A549 (cell line): ENCODE data around the gene SFTPB. TPM values are rescaled to one million over a fixed set of nuclear protein-coding genes. Genes with fewer than 3 reads are reported as not detected.

Experiments
- ATAC-seq, 2 experiments: fragments of 200-7000 bp in 1 of 2; fragments of >200 bp in 1 of 2; cut with Nextera tagmentation in 1 of 2; cut with Tn5 transposase in 1 of 2; 3 replicates each; pipeline versions ENCODE4 v1.8.0 to v1.9.1; 2018 to 2020; ENCODE audit warnings: mild to moderate bottlenecking in 1 of 2, moderate library complexity in 1 of 2
- CTCF ChIA-PET: fragments of 300-600 bp; sonication (Branson Sonifier 250); formaldehyde crosslinking; extraction: SDS; loops from one replicate; lab custom pipeline; 2021; ENCODE audit warnings: antibody characterized with exemption, inconsistent platforms; lab: Yijun Ruan, JAX
- POLR2A ChIA-PET: fragments of 350-600 bp; formaldehyde crosslinking; extraction: SDS; loops from one replicate; lab custom pipeline; 2021; ENCODE audit warnings: antibody characterized with exemption, inconsistent platforms; lab: Yijun Ruan, JAX
- DNase-seq, 2 experiments: peaks; one replicate each; pipeline versions ENCODE4 v3.0.0 to v3.0.0-alpha.2; 2011 to 2016; ENCODE audit warnings: low read depth in 1 of 2, low spot score in 1 of 2
- FAIRE-seq: peaks from 2 replicates; lab custom pipeline; 2011; peaks lifted over from hg19 to GRCh38; lab: Jason Lieb, UNC
- H3K27ac ChIP-seq, 2 experiments: fragments of >200 bp; sonication (Bioruptor Twin); formaldehyde crosslinking; 3 replicates each; pipeline ENCODE4 v1.5.1; 2016 to 2017
- H3K4me1 ChIP-seq: fragments of >200 bp; sonication (Bioruptor Twin); formaldehyde crosslinking; 3 replicates; pipeline ENCODE4 v1.6.1; 2016
- H3K4me2 ChIP-seq: fragments of >200 bp; sonication (Bioruptor Twin); formaldehyde crosslinking; 3 replicates; pipeline ENCODE4 v1.6.1; 2016
- H3K4me3 ChIP-seq: fragments of >200 bp; sonication (Bioruptor Twin); formaldehyde crosslinking; 3 replicates; pipeline ENCODE4 v1.5.1; 2016
- H3K9me3 ChIP-seq: fragments of >200 bp; sonication (Bioruptor Twin); formaldehyde crosslinking; 3 replicates; pipeline ENCODE4 v1.6.1; 2016
- BHLHE40 ChIP-seq: IDR thresholded peaks from 2 replicates; pipeline ENCODE4 v1.6.1; 2012; ENCODE audit warnings: low read depth, low read length, inconsistent platforms
- CBX2 ChIP-seq: fragments of 200-600 bp; sonication (generic); IDR thresholded peaks from 2 replicates; pipeline ENCODE4 v1.6.1; 2016; ENCODE audit warnings: low read depth, mild to moderate bottlenecking, borderline replicate concordance
- CEBPB ChIP-seq, 2 experiments: fragments of >200 bp in 1 of 2; sonication (Bioruptor Twin) in 1 of 2; formaldehyde crosslinking in 1 of 2; IDR thresholded peaks; 2 replicates each; pipeline ENCODE4 v1.6.1; 2012 to 2016
- EHF ChIP-seq: fragments of 250-450 bp; sonication (Bioruptor Pico); IDR thresholded peaks from 2 replicates; pipeline ENCODE4 v1.5.0; 2020; ENCODE audit warnings: mild to moderate bottlenecking
- EHMT2 ChIP-seq: fragments of 200-600 bp; sonication (generic); IDR thresholded peaks from 2 replicates; pipeline ENCODE4 v1.6.1; 2016; ENCODE audit warnings: antibody characterized with exemption, low read depth, mild to moderate bottlenecking, moderate library complexity
- EP300 ChIP-seq, 2 experiments: fragments of >200 bp; sonication (Bioruptor Twin); formaldehyde crosslinking; IDR thresholded peaks; 2 replicates in 1 of 2; 3 replicates in 1 of 2; pipeline ENCODE4 v1.6.1; 2016 to 2017
- FOSB ChIP-seq: fragments of 250-450 bp; sonication (Bioruptor Pico); IDR thresholded peaks from 2 replicates; pipeline ENCODE4 v1.5.0; 2020; ENCODE audit warnings: mild to moderate bottlenecking, moderate library complexity
- FOSL2 ChIP-seq, 2 experiments: fragments of 450-650 bp in 1 of 2; fragments of >200 bp in 1 of 2; sonication (Bioruptor Twin) in 1 of 2; formaldehyde crosslinking; IDR thresholded peaks; 2 replicates each; pipeline versions ENCODE4 v1.5.0 to v1.6.1; 2016 to 2020; ENCODE audit warnings: mild to moderate bottlenecking in 1 of 2, moderate library complexity in 1 of 2
- GATA3 ChIP-seq: IDR thresholded peaks from 2 replicates; pipeline ENCODE4 v1.6.1; 2012; ENCODE audit warnings: borderline replicate concordance
- HOXA7 ChIP-seq: fragments of 250-450 bp; sonication (Bioruptor Pico); IDR thresholded peaks from 2 replicates; pipeline ENCODE4 v1.5.0; 2020; ENCODE audit warnings: mild to moderate bottlenecking, moderate library complexity
- HOXB13 ChIP-seq: fragments of 250-450 bp; sonication (Bioruptor Pico); IDR thresholded peaks from 2 replicates; pipeline ENCODE4 v1.5.0; 2020; ENCODE audit warnings: low read depth, mild to moderate bottlenecking, moderate library complexity
- HOXB5 ChIP-seq: fragments of 250-450 bp; sonication (Bioruptor Pico); IDR thresholded peaks from 2 replicates; pipeline ENCODE4 v1.5.0; 2020; ENCODE audit warnings: mild to moderate bottlenecking, moderate library complexity
- JUNB ChIP-seq: fragments of >200 bp; sonication (Bioruptor Twin); formaldehyde crosslinking; IDR thresholded peaks from 2 replicates; pipeline ENCODE4 v1.6.1; 2016
- KDM1A ChIP-seq: fragments of 200-600 bp; sonication (generic); IDR thresholded peaks from 2 replicates; pipeline ENCODE4 v1.6.1; 2016; ENCODE audit warnings: low read depth, mild to moderate bottlenecking
- MAFK ChIP-seq: fragments of 450-650 bp; IDR thresholded peaks from 2 replicates; pipeline ENCODE4 v1.6.1; 2014; ENCODE audit not compliant: partially characterized antibody
- NFE2L2 ChIP-seq: fragments of 150-350 bp; conservative IDR thresholded peaks from 2 replicates; pipeline ENCODE4 v1.6.1; 2014; ENCODE audit warnings: low read length
- NPAS2 ChIP-seq: fragments of 250-450 bp; sonication (Bioruptor Pico); IDR thresholded peaks from 2 replicates; pipeline ENCODE4 v1.8.0; 2022; ENCODE audit warnings: mild to moderate bottlenecking, moderate library complexity, borderline replicate concordance
- POLR2AphosphoS2 ChIP-seq: conservative IDR thresholded peaks from 2 replicates; pipeline ENCODE4 v1.6.1; 2012; ENCODE audit warnings: low read length, improper control_type of control experiment, inconsistent platforms
- RAD21 ChIP-seq, 2 experiments: fragments of >200 bp in 1 of 2; sonication (Bioruptor Twin) in 1 of 2; formaldehyde crosslinking in 1 of 2; IDR thresholded peaks in 1 of 2; conservative IDR thresholded peaks in 1 of 2; 2 replicates in 1 of 2; 3 replicates in 1 of 2; pipeline ENCODE4 v1.6.1; 2012 to 2018; ENCODE audit warnings: inconsistent platforms in 1 of 2
- RARB ChIP-seq: fragments of 250-450 bp; sonication (Bioruptor Pico); IDR thresholded peaks from 2 replicates; pipeline ENCODE4 v1.8.0; 2021; ENCODE audit warnings: mild to moderate bottlenecking, moderate library complexity
- RCOR1 ChIP-seq: fragments of 150-350 bp; IDR thresholded peaks from 2 replicates; pipeline ENCODE4 v1.6.1; 2014; ENCODE audit warnings: antibody characterized with exemption, low read length, low read depth
- RFX5 ChIP-seq: fragments of 450-650 bp; IDR thresholded peaks from 2 replicates; pipeline ENCODE4 v1.7.1; 2014; ENCODE audit warnings: antibody characterized with exemption, mild to moderate bottlenecking, moderate library complexity
- RNF2 ChIP-seq: fragments of 200-600 bp; sonication (generic); IDR thresholded peaks from 2 replicates; pipeline ENCODE4 v1.6.1; 2016; ENCODE audit warnings: low read depth, mild to moderate bottlenecking, antibody characterized with exemption, moderate library complexity, borderline replicate concordance
- SMC3 ChIP-seq: fragments of >200 bp; sonication (Bioruptor Twin); formaldehyde crosslinking; IDR thresholded peaks from 3 replicates; pipeline ENCODE4 v1.6.1; 2018; ENCODE audit warnings: inconsistent platforms
- SREBF2 ChIP-seq: fragments of 450-650 bp; IDR thresholded peaks from 2 replicates; pipeline ENCODE4 v1.6.1; 2014; ENCODE audit warnings: mild to moderate bottlenecking, moderate library complexity
- TFCP2L1 ChIP-seq: fragments of 250-450 bp; sonication (Bioruptor Pico); IDR thresholded peaks from 2 replicates; pipeline ENCODE4 v1.5.0; 2021; ENCODE audit warnings: mild to moderate bottlenecking
- TP53 ChIP-seq: fragments of 250-450 bp; sonication (Bioruptor Pico); IDR thresholded peaks from 2 replicates; pipeline ENCODE4 v1.5.0; 2021; ENCODE audit warnings: mild to moderate bottlenecking, moderate library complexity
- ZFP36 ChIP-seq: fragments of 450-650 bp; IDR thresholded peaks from 2 replicates; pipeline ENCODE4 v1.6.1; 2014; ENCODE audit warnings: borderline replicate concordance; ENCODE audit not compliant: partially characterized antibody
- ZNF302 ChIP-seq: fragments of 250-450 bp; sonication (Bioruptor Pico); IDR thresholded peaks from 2 replicates; pipeline ENCODE4 v1.9.0; 2021; ENCODE audit warnings: inconsistent platforms, mild to moderate bottlenecking, moderate library complexity
- WGBS: methylation state at CpG from one replicate; pipeline ENCODE4 v1.1.6; 2017; ENCODE audit errors: missing lambda C conversion rate; 5-methylcytosine and 5-hydroxymethylcytosine counted together
- polyA plus RNA-seq, 4 experiments: library from polyadenylated mRNA; depleted of rRNA in 3 of 4; stranded (reverse); fragments of >200 nt; fragmentation: RNase III in 1 of 4; extraction: RNeasy Plus Mini Kit Qiagen cat#74134 plus additional on column Dnase treatment in 1 of 4; gene quantifications; 2 replicates in 3 of 4; 3 replicates in 1 of 4; pipeline ENCODE4 v1.2.3, GENCODE V29; 2011 to 2017
- TF ChIP-seq, protein P1 (sequence below): fragments of 450-650 bp; IDR thresholded peaks from 2 replicates; pipeline ENCODE4 v1.6.1; 2014; ENCODE audit warnings: antibody characterized with exemption
- TF ChIP-seq, protein P2 (sequence below): IDR thresholded peaks from 2 replicates; pipeline ENCODE4 v1.6.1; 2012
- TF ChIP-seq, protein P3 (sequence below): fragments of 250-450 bp; sonication (Bioruptor Pico); IDR thresholded peaks from 2 replicates; pipeline ENCODE4 v1.5.0; 2020; ENCODE audit warnings: low read depth, mild to moderate bottlenecking, moderate library complexity
- TF ChIP-seq, protein P4 (sequence below): fragments of >200 bp; sonication (Bioruptor Twin); formaldehyde crosslinking; IDR thresholded peaks from 2 replicates; pipeline ENCODE4 v1.6.1; 2016
- TF ChIP-seq, protein P5 (sequence below): IDR thresholded peaks from 2 replicates; pipeline ENCODE4 v1.6.1; 2012; ENCODE audit warnings: low read depth, borderline replicate concordance
- TF ChIP-seq, protein P6 (sequence below): IDR thresholded peaks from 2 replicates; pipeline ENCODE4 v1.6.1; 2012

SFTPB gene
- polyA plus RNA-seq, 2 of the 4 experiments (the other 2 are of a cell fraction) = not detected

DNA sequence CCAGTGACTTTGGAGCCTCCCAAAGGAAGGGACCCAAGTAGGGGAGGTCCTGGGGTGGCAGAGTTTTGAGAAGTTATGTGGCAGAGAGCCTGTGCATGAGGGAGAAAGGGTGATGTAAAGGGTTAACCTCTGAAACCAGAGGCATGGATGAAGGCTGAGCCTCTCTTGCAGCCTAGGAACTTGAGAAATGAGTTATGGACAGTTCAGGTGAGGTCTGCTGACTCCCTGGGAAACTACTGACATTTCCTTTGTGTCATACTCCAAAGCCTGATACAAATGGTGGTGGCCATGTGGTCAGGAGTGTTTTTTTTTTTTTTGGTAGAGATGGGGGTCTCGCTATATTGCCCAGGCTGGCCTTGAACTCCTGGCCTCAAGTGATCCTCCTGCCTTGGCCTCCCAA lies 13.8 kb upstream of the SFTPB start:
- WGBS = 96% methylated on average over 1 of the region's 1 CpG
- Histone ChIP-seq H3K4me2 (peak overlapping the region; percentile 57), H3K27ac (peak overlapping the region; percentile 51 to 66), H3K4me3 (no peak overlapping the region), H3K4me1 (peaks cover 30% of the 10 kb centered on the region), H3K9me3 (no peaks in the 10 kb centered on the region)
- POLR2A ChIA-PET = no interaction called here
- FAIRE-seq = no peak
- CTCF ChIA-PET = interaction anchor here (0.6 to 10.2 kb wide), 11 partner anchors 11 to 132 kb away, joined by 3 to 228 read pairs (median 25); partner anchors contain the start of gene SFTPB
- no peak for ATAC-seq
- TF ChIP-seq, protein P1, sequence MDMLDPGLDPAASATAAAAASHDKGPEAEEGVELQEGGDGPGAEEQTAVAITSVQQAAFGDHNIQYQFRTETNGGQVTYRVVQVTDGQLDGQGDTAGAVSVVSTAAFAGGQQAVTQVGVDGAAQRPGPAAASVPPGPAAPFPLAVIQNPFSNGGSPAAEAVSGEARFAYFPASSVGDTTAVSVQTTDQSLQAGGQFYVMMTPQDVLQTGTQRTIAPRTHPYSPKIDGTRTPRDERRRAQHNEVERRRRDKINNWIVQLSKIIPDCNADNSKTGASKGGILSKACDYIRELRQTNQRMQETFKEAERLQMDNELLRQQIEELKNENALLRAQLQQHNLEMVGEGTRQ = no peak
- TF ChIP-seq CEBPB (IDR thresholded peaks at IDR 0.05) (no peak), EP300 (IDR thresholded peaks at IDR 0.05) (no peak), FOSB (CRISPR knock-in tag) (no peak), MAFK (no peak), POLR2AphosphoS2 (no peak), TP53 (CRISPR knock-in tag) (no peak), RARB (CRISPR knock-in tag) (no peak), ZNF302 (CRISPR knock-in tag) (no peak), RFX5 (no peak), EHF (CRISPR knock-in tag) (no peak), BHLHE40 (no peak), JUNB (no peak), SREBF2 (no peak), SMC3 (no peak), HOXB5 (CRISPR knock-in tag) (no peak), GATA3 (no peak), KDM1A (no peak), RNF2 (no peak)
- TF ChIP-seq, protein P2, sequence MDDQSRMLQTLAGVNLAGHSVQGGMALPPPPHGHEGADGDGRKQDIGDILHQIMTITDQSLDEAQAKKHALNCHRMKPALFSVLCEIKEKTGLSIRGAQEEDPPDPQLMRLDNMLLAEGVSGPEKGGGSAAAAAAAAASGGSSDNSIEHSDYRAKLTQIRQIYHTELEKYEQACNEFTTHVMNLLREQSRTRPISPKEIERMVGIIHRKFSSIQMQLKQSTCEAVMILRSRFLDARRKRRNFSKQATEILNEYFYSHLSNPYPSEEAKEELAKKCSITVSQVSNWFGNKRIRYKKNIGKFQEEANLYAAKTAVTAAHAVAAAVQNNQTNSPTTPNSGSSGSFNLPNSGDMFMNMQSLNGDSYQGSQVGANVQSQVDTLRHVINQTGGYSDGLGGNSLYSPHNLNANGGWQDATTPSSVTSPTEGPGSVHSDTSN = no peak
- DNase-seq = no peak

DNA sequence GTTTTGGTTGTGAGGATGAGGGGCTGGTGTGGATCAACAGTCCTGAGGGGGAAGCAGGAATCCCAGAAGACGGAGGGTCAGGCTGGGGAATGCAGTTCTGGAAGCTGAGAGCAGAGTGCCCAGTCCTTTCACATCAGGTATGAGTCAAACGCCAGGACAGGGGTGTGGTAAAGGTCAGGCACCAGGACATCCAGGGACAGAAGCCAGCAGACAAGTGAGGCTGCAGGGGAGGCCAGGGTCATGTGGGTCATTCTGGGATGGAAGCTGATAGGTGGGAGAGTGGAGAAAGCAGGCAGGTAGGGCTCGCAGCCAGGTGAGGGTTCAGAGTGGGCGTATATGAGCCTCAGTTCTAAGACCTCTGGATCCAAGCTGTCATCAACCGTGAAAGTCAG lies 13.4 kb upstream of the SFTPB start:
- ChIA-PET CTCF (interaction anchor here (0.6 to 10.2 kb wide), 11 partner anchors 11 to 133 kb away, joined by 3 to 228 read pairs (median 25); partner anchors contain the start of gene SFTPB), POLR2A (no interaction called here)
- Histone ChIP-seq H3K4me1 (peaks cover 26% of the 10 kb centered on the region), H3K4me2 (peak overlapping the region; percentile 57), H3K4me3 (no peak overlapping the region), H3K9me3 (no peaks in the 10 kb centered on the region), H3K27ac (peak overlapping the region; percentile 51 to 66)
- TF ChIP-seq NPAS2 (CRISPR knock-in tag) (no peak), EHMT2 (no peak), HOXB13 (no peak), TFCP2L1 (CRISPR knock-in tag) (no peak), RARB (CRISPR knock-in tag) (no peak), ZFP36 (no peak), NFE2L2 (no peak), HOXA7 (CRISPR knock-in tag) (no peak), RCOR1 (no peak), CBX2 (no peak), RAD21 (conservative IDR thresholded peaks at IDR 0.05 in 1 of 2, IDR thresholded peaks at IDR 0.05 in 1 of 2) (no peak), SMC3 (no peak), FOSL2 (IDR thresholded peaks at IDR 0.05) (no peak), FOSL2 (CRISPR knock-in tag; IDR thresholded peaks at IDR 0.05) (no peak), BHLHE40 (no peak), GATA3 (no peak)
- TF ChIP-seq, protein P2 = no peak
- TF ChIP-seq, protein P3, sequence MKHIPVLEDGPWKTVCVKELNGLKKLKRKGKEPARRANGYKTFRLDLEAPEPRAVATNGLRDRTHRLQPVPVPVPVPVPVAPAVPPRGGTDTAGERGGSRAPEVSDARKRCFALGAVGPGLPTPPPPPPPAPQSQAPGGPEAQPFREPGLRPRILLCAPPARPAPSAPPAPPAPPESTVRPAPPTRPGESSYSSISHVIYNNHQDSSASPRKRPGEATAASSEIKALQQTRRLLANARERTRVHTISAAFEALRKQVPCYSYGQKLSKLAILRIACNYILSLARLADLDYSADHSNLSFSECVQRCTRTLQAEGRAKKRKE (CRISPR knock-in tag) = no peak
- TF ChIP-seq, protein P4, sequence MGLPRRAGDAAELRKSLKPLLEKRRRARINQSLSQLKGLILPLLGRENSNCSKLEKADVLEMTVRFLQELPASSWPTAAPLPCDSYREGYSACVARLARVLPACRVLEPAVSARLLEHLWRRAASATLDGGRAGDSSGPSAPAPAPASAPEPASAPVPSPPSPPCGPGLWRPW = no peak
- TF ChIP-seq, protein P5, sequence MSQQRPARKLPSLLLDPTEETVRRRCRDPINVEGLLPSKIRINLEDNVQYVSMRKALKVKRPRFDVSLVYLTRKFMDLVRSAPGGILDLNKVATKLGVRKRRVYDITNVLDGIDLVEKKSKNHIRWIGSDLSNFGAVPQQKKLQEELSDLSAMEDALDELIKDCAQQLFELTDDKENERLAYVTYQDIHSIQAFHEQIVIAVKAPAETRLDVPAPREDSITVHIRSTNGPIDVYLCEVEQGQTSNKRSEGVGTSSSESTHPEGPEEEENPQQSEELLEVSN = no peak
- TF ChIP-seq, protein P6, sequence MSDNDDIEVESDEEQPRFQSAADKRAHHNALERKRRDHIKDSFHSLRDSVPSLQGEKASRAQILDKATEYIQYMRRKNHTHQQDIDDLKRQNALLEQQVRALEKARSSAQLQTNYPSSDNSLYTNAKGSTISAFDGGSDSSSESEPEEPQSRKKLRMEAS = no peak
- FAIRE-seq = no peak
- WGBS = 62% methylated on average over 5 of the region's 5 CpGs
- no peak for DNase-seq
- no peak; a peak in 1 of 6 replicates for ATAC-seq
